Activated CD4-positive, alpha-beta T cell treated with anti-CD3 and anti-CD28 coated beads for 1 hour (primary cell): ENCODE data around the gene SOX6.
"Not testable (repeated sequence)": the region's sequence is repeated elsewhere in the genome, so short reads cannot be mapped to it uniquely, and the experiment has no call there.

Source experiments
- DNase-seq: peaks from one replicate; pipeline ENCODE4 v3.0.0-alpha.2; 2020

SOX6 gene

GRCh38 chr11:16141162-16141561 lies 215.2 kb downstream of the SOX6 start:
- DNase-seq = not testable (repeated sequence)

GRCh38 chr11:16136792-16137390 lies 219.5 kb downstream of the SOX6 start:
- no peak for DNase-seq

- no peak for DNase-seq
These were observed 222.5 kb downstream of the SOX6 start for GRCh38 chr11:16133867-16134266.

- no peak for DNase-seq
These were observed 228.6 kb downstream of the SOX6 start for GRCh38 chr11:16127732-16128131.

GRCh38 chr11:16126362-16126761 lies 230.0 kb downstream of the SOX6 start:
- DNase-seq = no peak

GRCh38 chr11:16125796-16126195 lies 230.6 kb downstream of the SOX6 start:
- DNase-seq = no peak

- no peak for DNase-seq
These were observed 232.0 kb downstream of the SOX6 start for GRCh38 chr11:16124390-16124789.

GRCh38 chr11:16121853-16122252 lies 234.5 kb downstream of the SOX6 start:
- DNase-seq = no peak

- DNase-seq = no peak
These were observed 236.3 kb downstream of the SOX6 start for GRCh38 chr11:16120008-16120407.

GRCh38 chr11:16117989-16118756 lies 238.2 kb downstream of the SOX6 start:
- DNase-seq = no peak

GRCh38 chr11:16114978-16115871 lies 241.1 kb downstream of the SOX6 start:
- DNase-seq = no peak

- DNase-seq = no peak
These were observed 241.9 kb downstream of the SOX6 start for GRCh38 chr11:16114431-16114830.

GRCh38 chr11:16111690-16112089 lies 244.7 kb downstream of the SOX6 start:
- DNase-seq = no peak

GRCh38 chr11:16110886-16111285 lies 245.5 kb downstream of the SOX6 start:
- no peak for DNase-seq

GRCh38 chr11:16099343-16099900 lies 256.9 kb downstream of the SOX6 start:
- DNase-seq = no peak

- no peak for DNase-seq
These were observed 257.7 kb downstream of the SOX6 start for GRCh38 chr11:16098526-16099205.

GRCh38 chr11:16097543-16097942 lies 258.8 kb downstream of the SOX6 start:
- no peak for DNase-seq

GRCh38 chr11:16096336-16096735 lies 260.0 kb downstream of the SOX6 start:
- no peak for DNase-seq

GRCh38 chr11:16095756-16096155 lies 260.6 kb downstream of the SOX6 start:
- no peak for DNase-seq

- DNase-seq = no peak
These were observed 262.3 kb downstream of the SOX6 start for GRCh38 chr11:16093889-16094653.

- DNase-seq = no peak
These were observed 264.5 kb downstream of the SOX6 start for GRCh38 chr11:16091862-16092261.

- DNase-seq = no peak
These were observed 266.9 kb downstream of the SOX6 start for GRCh38 chr11:16089481-16089880.
